HEK293 (cell line): ENCODE data around the gene ING5.

ENCODE experiments used
- CTCF ChIA-PET: fragments of 350-600 bp; formaldehyde crosslinking; extraction: SDS; loops from one replicate; lab custom pipeline; 2021; ENCODE audit warnings: antibody characterized with exemption; lab: Yijun Ruan, JAX
- POLR2A ChIA-PET: fragments of 300-600 bp; formaldehyde crosslinking; extraction: SDS; loops from one replicate; lab custom pipeline; 2020; ENCODE audit warnings: antibody characterized with exemption, inconsistent platforms; lab: Yijun Ruan, JAX
- H3K27ac ChIP-seq: fragments of 200-500 bp; sonication (Bioruptor generic); 2 replicates; pipeline ENCODE4 v1.5.1; 2014; ENCODE audit warnings: low read depth, low read length, control low read depth, inconsistent platforms; ENCODE audit errors: extremely low read depth
- H3K36me3 ChIP-seq, 2 experiments: fragments of 200-500 bp in 1 of 2; sonication (Bioruptor generic) in 1 of 2; 1 replicate in 1 of 2; 2 replicates in 1 of 2; pipeline ENCODE4 v1.5.1; 2014 to 2017; ENCODE audit warnings: inconsistent platforms in 2 of 2, low read length in 2 of 2; ENCODE audit not compliant: control insufficient read depth in 2 of 2, insufficient read depth in 1 of 2
- H3K4me1 ChIP-seq: fragments of 200-500 bp; sonication (Bioruptor generic); 2 replicates; pipeline ENCODE4 v1.5.1; 2014; ENCODE audit warnings: mild to moderate bottlenecking, low read length, inconsistent platforms; ENCODE audit not compliant: control insufficient read depth, insufficient read depth
- H3K4me3 ChIP-seq: 2 replicates; pipeline ENCODE4 v1.5.1; 2011; ENCODE audit warnings: low read depth, mild to moderate bottlenecking, control low read depth, low read length, moderate library complexity
- H3K9me3 ChIP-seq: fragments of 200-500 bp; sonication (Bioruptor generic); 2 replicates; pipeline ENCODE4 v1.5.1; 2014; ENCODE audit warnings: low read depth, low read length, inconsistent platforms; ENCODE audit not compliant: control insufficient read depth, insufficient read depth
- EGR2 ChIP-seq: fragments of 450-650 bp; formaldehyde crosslinking; IDR thresholded peaks from 2 replicates; pipeline ENCODE4 v1.5.1; 2016; ENCODE audit warnings: low read depth, missing biosample characterization, missing genetic modification characterization
- GLIS2 ChIP-seq: fragments of 450-650 bp; formaldehyde crosslinking; IDR thresholded peaks from 2 replicates; pipeline ENCODE4 v1.5.1; 2016; ENCODE audit warnings: missing biosample characterization, missing genetic modification characterization
- HOXD13 ChIP-seq: sonication (generic); formaldehyde crosslinking; IDR thresholded peaks from 2 replicates; pipeline ENCODE4 v1.8.0; 2022; ENCODE audit warnings: missing genetic modification reagents, borderline replicate concordance
- MEIS1 ChIP-seq: sonication (generic); formaldehyde crosslinking; IDR thresholded peaks from 2 replicates; pipeline ENCODE4 v1.8.1; 2022; ENCODE audit warnings: missing genetic modification reagents, mild to moderate bottlenecking, borderline replicate concordance
- PRDM4 ChIP-seq: fragments of 450-650 bp; formaldehyde crosslinking; IDR thresholded peaks from 2 replicates; pipeline ENCODE4 v1.5.1; 2017; ENCODE audit warnings: missing biosample characterization, missing genetic modification characterization
- PRDM6 ChIP-seq: fragments of 450-650 bp; formaldehyde crosslinking; IDR thresholded peaks from 2 replicates; pipeline ENCODE4 v1.5.1; 2017; ENCODE audit warnings: missing biosample characterization, missing genetic modification characterization
- RBAK ChIP-seq: fragments of 450-650 bp; formaldehyde crosslinking; IDR thresholded peaks from 2 replicates; pipeline ENCODE4 v1.5.1; 2016; ENCODE audit warnings: missing biosample characterization, missing genetic modification characterization
- SCRT2 ChIP-seq: fragments of 450-650 bp; formaldehyde crosslinking; IDR thresholded peaks from 2 replicates; pipeline ENCODE4 v1.5.1; 2016; ENCODE audit warnings: missing biosample characterization, missing genetic modification characterization
- SP2 ChIP-seq: fragments of 450-650 bp; formaldehyde crosslinking; IDR thresholded peaks from 2 replicates; pipeline ENCODE4 v1.5.1; 2016; ENCODE audit warnings: missing biosample characterization, missing genetic modification characterization
- SP3 ChIP-seq: fragments of 450-650 bp; formaldehyde crosslinking; IDR thresholded peaks from 2 replicates; pipeline ENCODE4 v1.5.1; 2016; ENCODE audit warnings: missing biosample characterization, missing genetic modification characterization
- ZBTB26 ChIP-seq: fragments of 450-650 bp; formaldehyde crosslinking; optimal IDR thresholded peaks from 2 replicates; pipeline ENCODE3; 2016; ENCODE audit warnings: missing biosample characterization, mild to moderate bottlenecking, missing genetic modification characterization
- ZBTB44 ChIP-seq: fragments of 450-650 bp; IDR thresholded peaks from 2 replicates; pipeline ENCODE4 v1.5.1; 2018; ENCODE audit warnings: missing biosample characterization, mild to moderate bottlenecking, missing genetic modification characterization
- ZFP41 ChIP-seq: fragments of 450-650 bp; formaldehyde crosslinking; IDR thresholded peaks from 2 replicates; pipeline ENCODE4 v1.5.1; 2016; ENCODE audit warnings: missing biosample characterization, missing genetic modification characterization, borderline replicate concordance
- ZNF292 ChIP-seq: fragments of 450-650 bp; formaldehyde crosslinking; IDR thresholded peaks from 2 replicates; pipeline ENCODE4 v1.5.1; 2016; ENCODE audit warnings: low read depth, missing biosample characterization, missing genetic modification characterization, borderline replicate concordance
- ZNF416 ChIP-seq: fragments of 450-650 bp; formaldehyde crosslinking; IDR thresholded peaks from 2 replicates; pipeline ENCODE4 v1.5.1; 2016; ENCODE audit warnings: missing biosample characterization, missing genetic modification characterization
- ZNF488 ChIP-seq: fragments of 450-650 bp; formaldehyde crosslinking; IDR thresholded peaks from 2 replicates; pipeline ENCODE4 v1.5.1; 2016; ENCODE audit warnings: missing biosample characterization, missing genetic modification characterization
- ZNF510 ChIP-seq: fragments of 450-650 bp; formaldehyde crosslinking; IDR thresholded peaks from 2 replicates; pipeline ENCODE4 v1.5.1; 2018; ENCODE audit warnings: mild to moderate bottlenecking, missing genetic modification characterization, missing biosample characterization; ENCODE audit not compliant: insufficient replicate concordance
- ZNF555 ChIP-seq: fragments of 450-650 bp; formaldehyde crosslinking; conservative IDR thresholded peaks from 2 replicates; pipeline ENCODE4 v1.5.1; 2017; ENCODE audit warnings: missing biosample characterization, mild to moderate bottlenecking, missing genetic modification characterization, inconsistent platforms
- ZNF571 ChIP-seq: fragments of 450-650 bp; formaldehyde crosslinking; IDR thresholded peaks from 2 replicates; pipeline ENCODE4 v1.5.0; 2017; ENCODE audit warnings: missing biosample characterization, missing genetic modification characterization
- ZNF776 ChIP-seq: fragments of 450-650 bp; formaldehyde crosslinking; IDR thresholded peaks from 2 replicates; pipeline ENCODE4 v1.5.0; 2017; ENCODE audit warnings: missing biosample characterization, missing genetic modification characterization, borderline replicate concordance
- ZNF777 ChIP-seq: fragments of 450-650 bp; formaldehyde crosslinking; IDR thresholded peaks from 2 replicates; pipeline ENCODE4 v1.5.1; 2017; ENCODE audit warnings: missing biosample characterization, missing genetic modification characterization, borderline replicate concordance
- ZNF792 ChIP-seq: fragments of 450-650 bp; formaldehyde crosslinking; IDR thresholded peaks from 2 replicates; pipeline ENCODE4 v1.5.1; 2016; ENCODE audit warnings: missing biosample characterization, missing genetic modification characterization
- ZNF843 ChIP-seq: fragments of 450-650 bp; formaldehyde crosslinking; IDR thresholded peaks from 2 replicates; pipeline ENCODE4 v1.5.1; 2016; ENCODE audit warnings: missing biosample characterization, missing genetic modification characterization
- ZSCAN18 ChIP-seq: fragments of 450-650 bp; formaldehyde crosslinking; IDR thresholded peaks from 2 replicates; pipeline ENCODE4 v1.5.1; 2016; ENCODE audit warnings: missing biosample characterization, missing genetic modification characterization
- ZSCAN30 ChIP-seq: fragments of 450-650 bp; IDR thresholded peaks from 2 replicates; pipeline ENCODE4 v1.5.1; 2018; ENCODE audit warnings: missing biosample characterization, mild to moderate bottlenecking, missing genetic modification characterization, moderate library complexity
- TF ChIP-seq, protein P1 (sequence below): fragments of 450-650 bp; formaldehyde crosslinking; IDR thresholded peaks from 2 replicates; pipeline ENCODE4 v1.5.1; 2016; ENCODE audit warnings: missing biosample characterization, missing genetic modification characterization

Gene ING5

GRCh38 chr2:241754042-241754441 is 52.2 kb downstream of the ING5 start:
- Histone ChIP-seq H3K36me3 (peaks cover 0 to 63% of the 10 kb centered on the region in 2 experiments; a peak in 2 of 3 replicates), H3K9me3 (no peaks in the 10 kb centered on the region), H3K4me1 (no peaks in the 10 kb centered on the region), H3K4me3 (no peak overlapping the region), H3K27ac (no peak overlapping the region)
- TF ChIP-seq ZNF792 (tag by site-specific recombination) (no peak), ZNF555 (tag by site-specific recombination) (no peak), ZSCAN30 (tag by site-specific recombination) (no peak), ZNF777 (no peak), ZNF488 (no peak), ZNF843 (no peak), PRDM6 (tag by site-specific recombination) (no peak), SP3 (tag by site-specific recombination) (no peak), GLIS2 (tag by site-specific recombination) (no peak), SCRT2 (tag by site-specific recombination) (no peak), MEIS1 (CRISPR knock-in tag) (no peak), ZNF292 (no peak), ZNF510 (no peak), ZNF571 (tag by site-specific recombination) (no peak), ZBTB26 (no peak), RBAK (tag by site-specific recombination) (no peak), PRDM4 (tag by site-specific recombination) (no peak), HOXD13 (no peak)
- TF ChIP-seq, protein P1, sequence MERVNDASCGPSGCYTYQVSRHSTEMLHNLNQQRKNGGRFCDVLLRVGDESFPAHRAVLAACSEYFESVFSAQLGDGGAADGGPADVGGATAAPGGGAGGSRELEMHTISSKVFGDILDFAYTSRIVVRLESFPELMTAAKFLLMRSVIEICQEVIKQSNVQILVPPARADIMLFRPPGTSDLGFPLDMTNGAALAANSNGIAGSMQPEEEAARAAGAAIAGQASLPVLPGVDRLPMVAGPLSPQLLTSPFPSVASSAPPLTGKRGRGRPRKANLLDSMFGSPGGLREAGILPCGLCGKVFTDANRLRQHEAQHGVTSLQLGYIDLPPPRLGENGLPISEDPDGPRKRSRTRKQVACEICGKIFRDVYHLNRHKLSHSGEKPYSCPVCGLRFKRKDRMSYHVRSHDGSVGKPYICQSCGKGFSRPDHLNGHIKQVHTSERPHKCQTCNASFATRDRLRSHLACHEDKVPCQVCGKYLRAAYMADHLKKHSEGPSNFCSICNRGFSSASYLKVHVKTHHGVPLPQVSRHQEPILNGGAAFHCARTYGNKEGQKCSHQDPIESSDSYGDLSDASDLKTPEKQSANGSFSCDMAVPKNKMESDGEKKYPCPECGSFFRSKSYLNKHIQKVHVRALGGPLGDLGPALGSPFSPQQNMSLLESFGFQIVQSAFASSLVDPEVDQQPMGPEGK (tag by site-specific recombination): no peak
- POLR2A ChIA-PET: no interaction called here
- CTCF ChIA-PET: interaction anchor here (0.6 kb wide), 1 partner anchor 1490 kb away, joined by 3 read pairs; no protein-coding TSS in a partner anchor

- H3K36me3 ChIP-seq: peaks cover 0 to 59% of the 10 kb centered on the region in 2 experiments; a peak in 2 of 3 replicates
- H3K4me3 ChIP-seq: no peak overlapping the region
- no peaks in the 10 kb centered on the region for H3K4me1 ChIP-seq
- ChIA-PET CTCF (no interaction called here), POLR2A (no interaction called here)
- no peaks in the 10 kb centered on the region for H3K9me3 ChIP-seq
- H3K27ac ChIP-seq: no peak overlapping the region
- no peak for TF ChIP-seq ZNF416 (tag by site-specific recombination)
- no peak for TF ChIP-seq ZBTB44
- no peak for TF ChIP-seq ZFP41 (tag by site-specific recombination)
- TF ChIP-seq ZSCAN18: no peak
- TF ChIP-seq SP2 (tag by site-specific recombination): 0 out of 2 replicates have a peak, but pooled peaks have one; percentile 12
- no peak for TF ChIP-seq ZNF776 (tag by site-specific recombination)
- peak; percentile 63 for TF ChIP-seq EGR2
These were observed 53.3 kb downstream of the ING5 start for GRCh38 chr2:241755166-241755565.
